Occipital lobe (tissue), 2 donors: ENCODE results near the gene SUSD5. TPM values are rescaled to one million over a fixed set of nuclear protein-coding genes. Genes with fewer than 3 reads are reported as not detected.

Experiments
- DNase-seq: peaks from one replicate; lab custom pipeline; 2025; lab: John Stamatoyannopoulos, UW
- total RNA-seq: library from RNA; depleted of rRNA; stranded (reverse); fragments of >200 nt; gene quantifications from one replicate; pipeline ENCODE4 v1.2.3, GENCODE V29; 2014

The SUSD5 gene
- 3.0 TPM for total RNA-seq

DNA sequence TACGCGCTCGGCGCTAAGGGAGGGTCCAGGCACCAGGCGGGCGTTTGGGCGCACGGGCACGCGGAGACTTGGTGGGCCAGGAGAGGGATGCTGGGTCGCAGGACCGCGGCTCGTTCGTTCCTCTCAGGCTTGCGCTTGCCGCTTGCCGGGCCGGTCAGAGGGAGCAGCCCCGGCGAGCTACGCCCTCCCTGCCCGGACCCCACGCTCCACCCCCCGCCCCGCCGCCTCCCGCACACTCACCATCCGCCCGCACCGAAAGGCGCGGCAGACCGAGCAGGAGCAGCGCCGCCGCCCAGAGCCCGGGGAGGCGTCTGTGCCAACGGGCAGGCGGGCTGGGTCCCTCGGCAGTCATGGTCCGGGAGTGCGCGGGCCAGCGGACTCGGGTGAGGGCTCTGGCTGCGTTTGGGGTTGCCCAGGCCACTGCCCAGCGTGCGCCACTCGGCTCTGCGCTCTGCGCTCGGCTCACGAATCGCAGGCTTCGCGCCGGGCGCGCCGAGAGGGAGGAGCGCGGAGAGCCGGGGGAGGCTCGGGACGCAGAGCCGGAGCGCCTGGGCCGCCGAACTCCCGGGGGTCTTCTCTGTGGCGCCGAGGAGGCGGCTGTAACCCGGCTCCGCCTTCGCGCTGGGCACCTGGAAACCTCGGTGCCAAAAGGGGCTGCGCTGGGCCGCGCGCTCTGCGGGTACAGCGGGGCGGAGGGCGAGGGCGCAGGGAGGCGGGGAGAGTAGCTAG is at the start of gene SUSD5:
Gene SUSD5, minus strand, starts transcription at position 365 of the 729 bp plus-strand sequence. Its CDS starts 13 bp downstream, at position 352.
- peak; percentile 12 for DNase-seq

DNA sequence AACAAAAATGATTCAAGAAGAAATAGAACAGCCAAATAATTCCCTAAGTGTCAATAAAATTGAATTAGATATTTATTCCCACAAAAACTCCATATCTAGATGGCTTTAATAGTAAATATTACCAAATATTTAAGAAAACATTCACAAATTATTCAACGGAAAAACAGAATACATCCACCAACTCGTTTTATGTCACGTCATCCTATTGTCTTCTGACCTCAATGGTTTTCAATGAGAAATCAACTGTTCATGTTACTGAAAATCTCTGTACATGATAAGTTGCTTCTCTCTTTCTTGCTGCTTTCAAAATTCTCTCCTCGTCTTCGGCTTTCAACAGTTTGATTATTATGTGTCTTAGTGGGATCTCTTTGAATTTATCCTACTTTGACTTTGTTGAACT is 41.5 kb upstream of the SUSD5 start:
- DNase-seq: no peak

DNA sequence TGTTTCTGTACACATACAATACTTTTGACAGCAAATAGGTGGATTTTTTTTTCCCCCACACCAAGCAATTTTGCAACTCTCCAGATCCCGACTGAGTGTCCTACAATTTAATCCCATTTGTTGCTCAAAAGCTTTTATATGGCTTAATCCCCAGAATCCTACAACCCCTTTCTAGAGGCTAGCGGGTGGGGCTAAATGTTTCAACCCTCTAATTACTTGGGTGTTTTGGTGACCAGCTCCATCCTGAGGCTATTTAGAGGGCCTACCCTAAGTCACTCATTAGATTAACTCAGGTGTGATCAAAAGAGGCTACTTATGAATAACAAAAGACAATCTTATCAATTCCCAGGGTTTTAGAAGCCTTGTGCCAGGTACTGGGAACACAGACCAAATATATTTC is 37.6 kb upstream of the SUSD5 start:
- no peak for DNase-seq

DNA sequence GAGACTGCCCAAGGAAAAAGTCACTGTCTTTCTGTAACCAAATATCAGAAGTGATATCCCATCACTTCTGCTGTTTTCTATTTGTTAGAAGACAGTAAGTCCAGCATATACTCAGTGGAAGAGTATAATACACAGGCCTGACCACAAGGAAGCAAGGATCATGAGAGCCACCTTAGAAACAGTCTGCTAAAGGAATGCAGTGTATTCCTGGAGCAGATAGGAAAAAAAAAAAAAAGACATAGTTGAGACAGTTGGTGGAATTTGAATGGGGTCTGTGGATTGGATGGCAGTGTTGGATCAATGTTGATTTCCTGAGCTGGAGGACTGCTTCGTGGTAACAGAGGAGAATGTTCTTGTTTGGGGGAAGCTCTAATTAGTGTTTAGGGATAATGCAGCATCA is 32.1 kb upstream of the SUSD5 start:
- DNase-seq: no peak

DNA sequence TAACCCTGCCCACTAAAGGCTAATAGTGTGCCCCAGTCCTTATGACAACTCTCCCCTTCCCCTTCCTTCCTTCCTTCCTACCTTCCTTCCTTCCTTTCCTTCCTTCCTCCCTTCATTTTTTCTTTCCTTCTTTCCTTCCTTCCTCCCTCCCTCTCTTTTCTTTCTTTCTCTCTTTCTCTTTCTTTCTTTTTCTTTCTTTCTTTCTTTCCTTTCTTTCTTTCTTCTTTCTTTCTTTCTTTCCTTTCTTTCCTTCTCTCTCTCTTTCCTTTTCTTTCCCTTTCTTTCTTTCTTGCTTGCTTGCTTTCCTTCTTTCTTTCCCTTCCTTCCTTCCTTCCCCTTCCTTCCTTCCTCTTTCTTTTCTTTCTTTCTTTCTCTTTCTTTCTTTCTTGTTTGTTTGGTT is 28.2 kb upstream of the SUSD5 start:
- no peak for DNase-seq

DNA sequence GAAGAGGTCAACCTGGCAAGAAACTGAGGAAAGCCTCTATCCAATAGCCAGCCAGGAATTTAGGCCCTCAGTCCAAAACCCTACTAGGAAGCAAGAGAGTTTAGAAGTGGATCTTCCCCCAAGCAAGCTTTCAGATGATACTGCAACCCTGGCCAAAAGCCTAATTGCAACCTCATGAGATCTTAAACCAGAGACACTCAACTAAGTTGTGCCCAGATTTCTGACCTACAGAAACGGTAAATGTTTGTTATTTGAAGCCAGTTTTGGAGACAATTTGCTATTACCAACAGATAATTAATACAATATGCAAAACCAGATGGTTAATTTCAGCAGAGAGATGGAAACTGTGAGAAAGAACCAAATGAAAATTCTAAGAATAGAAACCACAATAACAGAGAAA is 21.7 kb upstream of the SUSD5 start:
- DNase-seq: no peak

DNA sequence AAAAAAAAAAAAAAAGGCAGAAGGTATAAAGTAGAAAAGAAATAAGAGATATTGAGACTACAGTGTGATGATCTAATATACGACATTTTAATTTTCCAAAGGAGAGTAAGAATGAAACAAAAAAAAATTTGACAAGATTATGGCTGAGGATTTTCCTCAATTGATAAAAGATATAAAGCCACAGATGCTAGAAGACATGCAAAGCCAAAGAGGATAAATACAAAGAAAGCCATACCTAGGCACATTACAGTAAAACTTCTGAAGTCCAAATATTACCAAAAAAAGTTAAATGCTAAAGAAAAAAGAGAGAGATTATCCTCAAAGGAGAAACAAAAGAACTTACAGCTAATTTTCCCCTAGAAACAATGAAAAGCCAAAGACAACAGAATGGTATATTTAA is 20.3 kb upstream of the SUSD5 start:
- DNase-seq: no peak

DNA sequence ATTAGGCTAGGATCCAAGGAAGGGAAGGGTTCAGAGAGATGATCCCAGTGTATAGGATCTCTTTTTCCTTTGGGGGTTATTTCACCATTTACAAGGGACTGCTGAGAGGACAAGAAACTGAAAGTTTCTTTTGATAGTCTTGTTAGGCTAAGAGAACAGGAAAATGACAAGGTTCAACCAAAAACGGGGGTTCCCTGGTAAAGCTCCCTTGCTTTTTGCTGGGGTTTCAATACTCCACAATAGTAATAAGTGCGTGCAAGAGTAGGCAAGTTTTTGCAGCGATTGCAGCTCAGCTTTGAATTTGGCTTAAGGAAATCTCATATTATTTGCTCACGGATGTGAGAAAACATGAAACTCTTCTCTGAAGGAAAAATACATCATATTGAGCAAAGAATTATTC is 18.8 kb upstream of the SUSD5 start:
- no peak for DNase-seq

DNA sequence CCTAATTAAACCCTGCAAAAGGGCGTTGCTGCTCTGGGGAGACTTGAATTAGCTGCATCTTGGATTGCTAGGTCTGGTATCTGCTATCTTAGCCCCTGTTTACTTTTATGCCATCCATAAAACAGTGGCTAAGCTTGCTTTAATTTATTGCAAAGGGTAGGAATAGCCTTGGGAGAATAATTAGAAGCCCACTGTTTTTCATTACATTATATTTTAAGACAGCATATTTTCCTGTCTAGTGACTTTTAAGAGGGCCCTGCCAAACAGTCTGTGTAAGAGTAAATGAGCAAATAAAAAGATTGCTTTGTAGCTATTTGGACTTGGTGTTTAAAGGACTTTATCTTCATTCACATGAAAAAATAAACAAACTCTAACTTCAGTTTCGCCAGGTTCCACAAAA is 17.4 kb upstream of the SUSD5 start:
- no peak for DNase-seq

DNA sequence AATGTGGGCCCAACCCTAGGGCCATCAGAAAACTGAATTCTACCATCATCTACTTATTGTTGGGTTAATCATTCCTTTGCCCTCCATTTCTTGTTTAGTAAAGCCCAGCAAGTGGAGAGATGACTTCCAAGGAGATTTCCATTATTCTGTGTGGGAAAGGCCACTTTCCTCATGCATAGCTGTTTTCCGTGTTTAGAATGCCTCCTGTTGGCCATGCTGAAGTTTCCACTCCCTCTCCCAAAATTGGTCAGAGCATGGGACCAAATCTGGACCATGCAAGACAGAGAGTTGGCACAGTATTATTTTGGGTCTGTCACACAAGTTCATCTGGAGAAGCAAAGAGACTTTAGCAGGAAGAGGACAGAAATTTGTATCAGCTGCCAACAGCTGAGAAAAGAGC is 15.3 kb upstream of the SUSD5 start:
- no peak for DNase-seq

DNA sequence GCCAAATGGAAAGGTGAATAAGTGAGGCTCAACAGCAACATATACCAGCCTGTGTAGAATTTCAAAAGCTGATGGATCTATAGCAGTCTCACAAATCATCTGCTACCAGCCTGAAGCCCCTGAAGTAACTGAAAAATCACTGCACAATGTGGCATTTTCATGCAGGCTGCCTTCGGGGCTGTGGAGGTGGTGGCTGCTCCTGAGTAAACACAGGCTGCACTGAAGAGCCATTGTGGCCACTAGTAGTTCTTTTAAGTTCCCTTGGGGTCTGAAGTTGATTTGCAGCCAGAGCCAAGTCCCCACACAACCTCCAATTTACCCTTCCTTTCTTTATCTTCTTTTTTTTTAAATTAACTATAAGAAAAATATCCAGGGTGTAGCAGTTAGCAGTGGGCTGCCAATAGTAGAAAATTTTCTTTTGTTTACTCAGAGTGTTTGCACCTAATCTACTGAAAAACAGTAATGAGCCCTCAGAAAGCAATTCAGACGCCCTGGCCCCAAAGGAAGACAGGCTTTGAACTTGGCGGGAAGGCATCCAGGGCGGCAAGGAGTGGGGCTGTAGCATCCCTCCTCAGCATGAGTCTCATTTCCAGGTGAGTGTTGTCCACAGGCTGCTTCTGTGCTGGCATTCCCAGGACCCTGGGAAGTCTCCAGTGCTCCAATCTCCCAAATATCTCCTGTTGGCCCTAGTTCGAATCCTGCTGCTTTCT is 13.3 kb upstream of the SUSD5 start:
- DNase-seq: no peak

DNA sequence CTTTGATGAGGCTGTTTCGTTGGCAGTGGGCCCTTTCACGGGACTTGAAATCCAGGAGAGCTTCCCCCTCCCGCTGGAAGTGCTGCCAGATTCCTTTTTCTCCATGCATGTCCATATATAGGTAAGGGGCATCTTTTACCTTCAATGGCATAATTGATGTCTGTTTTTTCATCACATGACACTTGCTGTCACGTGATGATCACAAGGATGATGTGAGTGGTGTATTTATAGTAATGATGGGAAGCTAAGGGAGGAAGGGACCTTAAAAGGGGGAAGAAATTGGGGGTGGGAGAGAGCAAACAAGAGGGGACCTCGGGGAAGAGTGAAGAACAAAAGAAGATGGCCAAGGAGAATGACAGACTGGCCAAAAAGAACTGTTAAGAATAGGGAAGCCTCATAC is 11.3 kb upstream of the SUSD5 start:
- DNase-seq: no peak

DNA sequence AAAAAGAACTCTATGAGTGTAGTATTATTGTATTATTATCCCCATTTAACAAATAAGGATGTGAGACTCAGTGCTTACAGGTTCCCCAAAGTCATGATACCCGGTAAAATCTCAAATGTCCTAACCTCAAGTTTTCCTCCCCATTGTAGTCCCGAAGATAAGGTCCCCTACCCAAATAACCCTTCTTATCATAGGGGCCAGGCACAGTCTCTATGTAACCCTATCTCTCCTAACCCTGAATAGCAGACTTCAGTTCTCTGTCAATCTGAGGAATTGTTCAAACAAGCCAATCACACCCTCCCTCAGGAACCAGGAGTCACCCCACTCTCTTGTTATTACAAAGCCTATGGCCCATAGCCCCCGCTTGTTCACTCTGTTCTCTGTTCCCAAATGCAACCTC is 10.5 kb upstream of the SUSD5 start:
- DNase-seq: no peak

DNA sequence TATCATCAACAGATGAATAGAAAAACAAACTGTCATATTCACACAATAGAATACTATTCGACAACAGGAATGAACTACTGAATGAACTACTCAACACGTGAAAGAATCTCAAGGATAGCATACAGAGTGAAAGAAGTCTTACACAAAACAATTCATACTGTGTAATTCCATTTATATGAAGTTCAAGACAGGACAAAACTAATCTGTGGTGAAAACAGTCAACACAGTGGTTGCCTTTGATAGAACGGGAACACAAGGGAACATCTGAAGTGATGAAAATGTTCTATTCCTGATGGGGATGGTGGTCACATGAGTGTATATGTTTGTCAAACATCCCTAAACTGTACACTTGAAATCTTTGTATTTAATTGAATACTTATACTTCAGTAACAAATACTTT is 2.6 kb upstream of the SUSD5 start:
- no peak for DNase-seq

DNA sequence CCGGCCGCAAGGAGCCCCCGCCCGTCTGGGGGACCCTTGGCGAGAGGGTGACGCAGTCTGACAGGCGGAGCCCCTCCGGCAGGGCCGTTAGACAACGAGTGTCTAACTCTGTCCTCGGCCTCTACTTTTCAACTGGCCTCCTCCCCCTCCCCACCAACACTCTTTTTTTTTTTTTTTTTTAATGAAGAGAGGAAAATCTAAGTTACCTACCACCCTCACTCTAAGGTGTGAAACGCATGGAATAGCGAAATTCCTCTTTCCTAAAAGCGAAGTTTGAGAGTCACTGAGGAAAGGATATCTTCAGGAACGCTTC is 521 bp upstream of the SUSD5 start:
- DNase-seq: no peak

DNA sequence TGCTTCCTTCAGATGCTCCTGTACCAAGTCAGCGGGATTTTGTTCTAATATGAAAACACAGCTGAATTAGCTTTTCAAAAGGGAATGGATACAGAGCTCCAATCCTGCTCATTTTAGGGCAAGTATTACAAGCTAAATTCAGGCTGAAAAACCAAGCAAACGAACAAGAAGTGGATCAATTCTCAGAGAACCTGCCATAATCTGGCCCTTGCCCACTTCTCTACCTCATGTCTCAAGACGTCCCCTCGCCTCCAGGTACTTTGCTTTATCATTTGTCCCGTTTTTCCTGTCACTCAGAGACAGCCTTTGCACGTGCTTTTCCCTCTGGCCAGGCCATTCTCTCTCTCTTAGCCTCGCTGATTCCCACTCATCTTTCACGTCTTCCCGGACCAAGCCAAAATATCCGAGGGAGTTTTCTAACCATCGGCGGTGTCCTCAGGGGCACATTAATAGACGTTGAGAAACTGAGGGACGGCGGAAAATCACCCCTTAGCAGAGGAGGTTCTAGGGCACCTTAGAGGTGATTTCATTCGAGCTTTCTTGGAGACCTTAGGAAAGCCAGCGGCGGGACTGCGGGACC is 654 bp downstream of the SUSD5 start:
- no peak for DNase-seq

DNA sequence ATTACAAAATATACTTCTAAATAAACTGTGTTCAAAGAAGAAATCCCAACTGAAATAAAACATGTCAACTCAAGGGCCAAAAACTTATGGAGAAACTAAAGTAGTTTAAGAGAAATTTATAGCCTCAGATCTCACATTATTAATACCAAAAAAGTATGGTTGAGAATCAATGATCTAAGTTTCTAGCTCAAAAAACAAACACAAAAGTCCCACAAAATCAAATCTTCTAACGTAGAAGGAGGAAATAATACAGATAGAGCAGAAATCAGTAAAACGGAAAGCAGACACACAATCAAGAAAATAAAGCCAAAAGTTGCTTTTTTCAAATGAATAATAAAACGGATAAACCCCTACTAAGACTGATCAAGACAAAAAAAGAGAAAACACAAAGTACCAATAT is 2.9 kb downstream of the SUSD5 start:
- DNase-seq: no peak

DNA sequence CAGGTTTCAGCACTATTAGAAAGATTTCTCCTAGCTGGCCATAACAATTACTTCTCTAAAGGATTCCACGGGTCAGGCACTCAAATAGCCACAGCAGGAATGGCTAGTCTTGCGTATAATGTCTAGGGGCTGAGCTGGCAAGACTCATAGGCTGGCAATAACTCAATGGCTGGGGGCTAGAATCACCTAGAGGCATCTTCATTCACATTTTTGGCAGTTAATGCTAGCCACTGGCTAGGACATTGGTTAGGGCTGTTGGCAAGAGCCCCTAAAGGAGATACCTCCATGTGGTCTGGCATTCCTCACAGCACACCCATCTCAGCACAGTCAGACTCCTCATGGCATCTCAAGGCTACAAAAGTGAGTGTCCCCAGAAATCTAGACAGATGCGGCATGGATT is 6.2 kb downstream of the SUSD5 start:
- DNase-seq: no peak

DNA sequence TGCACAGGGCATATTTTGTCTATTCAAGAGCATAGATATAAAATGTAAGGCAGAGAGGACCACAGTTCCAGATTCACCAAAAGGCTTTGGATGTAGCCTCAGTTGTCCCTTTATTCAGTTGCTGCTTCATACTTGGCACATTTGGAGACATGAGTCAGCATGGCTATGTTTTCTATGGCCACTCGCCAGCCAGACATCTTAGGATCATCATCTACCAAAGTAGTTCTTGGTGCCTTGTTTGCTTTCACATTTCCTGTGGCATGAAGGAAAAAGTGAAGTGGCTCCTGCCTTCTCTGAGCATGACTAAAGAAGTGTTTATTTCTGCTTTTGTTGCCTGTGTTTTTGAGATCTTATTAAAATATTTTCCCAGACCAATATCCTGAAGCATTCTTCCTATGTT is 7.2 kb downstream of the SUSD5 start:
- no peak for DNase-seq

DNA sequence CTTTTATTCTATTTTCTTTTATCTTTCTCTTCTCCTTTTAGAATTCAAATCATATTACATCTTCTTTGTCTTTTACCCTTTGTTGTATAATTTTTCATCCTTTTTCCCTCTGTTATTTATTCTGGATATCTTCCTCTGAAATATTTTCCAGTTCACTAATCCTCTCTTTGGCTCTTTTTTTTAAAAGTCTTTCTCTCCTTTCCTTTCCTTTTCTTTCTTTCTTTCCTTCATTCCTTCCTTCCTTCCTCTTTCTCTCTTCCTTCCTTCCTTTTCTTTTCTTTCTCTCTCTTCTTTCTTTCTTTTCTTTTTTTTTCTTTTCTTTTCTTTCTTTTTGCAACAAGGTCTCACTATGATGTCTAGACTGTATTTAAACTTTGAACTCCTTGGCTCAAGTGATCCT is 9.3 kb downstream of the SUSD5 start:
- DNase-seq: no peak

DNA sequence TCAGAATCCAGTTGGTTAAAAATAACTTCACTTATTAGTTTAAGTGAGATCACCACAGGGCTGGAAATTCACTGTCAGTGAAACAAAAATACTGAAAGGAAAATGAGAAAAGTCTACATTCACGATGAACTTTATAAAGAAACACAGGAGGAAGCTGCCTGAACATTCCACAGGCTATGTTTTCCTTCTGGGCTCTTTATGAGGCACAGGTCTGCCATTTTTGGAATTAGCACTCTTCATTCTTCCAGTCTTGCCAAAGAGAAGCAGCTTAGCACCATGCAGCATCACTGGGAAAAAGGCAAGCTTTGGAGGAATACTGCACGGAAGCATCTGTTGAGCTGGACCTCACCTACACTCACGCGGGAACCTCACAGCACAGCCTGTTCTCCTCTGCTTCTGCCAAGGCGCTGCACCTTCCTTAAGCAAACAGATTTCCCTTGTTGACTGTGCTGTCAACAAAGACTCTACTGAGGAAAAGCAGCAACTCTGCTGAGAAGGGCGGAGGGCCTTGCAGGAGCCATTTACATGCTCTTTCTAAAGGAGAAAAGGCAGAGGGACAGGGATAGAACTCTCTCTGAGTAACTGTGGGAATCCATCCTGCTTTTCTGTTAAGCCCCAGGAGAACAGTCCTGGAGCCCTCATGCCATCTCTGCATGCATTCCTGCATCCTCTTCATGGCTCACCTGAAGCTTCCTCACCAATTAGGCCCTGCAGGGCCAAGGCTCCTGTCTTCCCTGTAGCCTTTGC is 15.7 kb downstream of the SUSD5 start:
- DNase-seq: peak; percentile 23

DNA sequence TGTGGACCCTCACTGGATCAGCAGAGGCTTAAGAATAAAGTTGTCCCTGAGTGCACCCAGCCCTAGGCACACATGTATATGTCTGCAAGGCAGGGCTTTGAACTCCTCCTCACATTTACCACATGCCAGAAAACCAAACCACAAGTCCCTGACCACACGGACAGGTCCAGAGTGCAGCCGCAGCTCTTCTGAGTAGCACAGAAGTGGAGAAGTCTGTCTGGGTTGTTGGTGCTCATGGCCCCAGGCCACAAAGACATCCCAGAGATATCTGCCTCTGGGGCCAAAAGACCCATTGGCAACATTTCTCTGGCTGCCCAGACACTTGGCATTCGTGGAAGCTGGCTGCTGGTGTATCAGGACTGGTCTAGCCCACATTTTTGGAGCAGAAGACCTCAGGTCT is 17.4 kb downstream of the SUSD5 start:
- no peak for DNase-seq

DNA sequence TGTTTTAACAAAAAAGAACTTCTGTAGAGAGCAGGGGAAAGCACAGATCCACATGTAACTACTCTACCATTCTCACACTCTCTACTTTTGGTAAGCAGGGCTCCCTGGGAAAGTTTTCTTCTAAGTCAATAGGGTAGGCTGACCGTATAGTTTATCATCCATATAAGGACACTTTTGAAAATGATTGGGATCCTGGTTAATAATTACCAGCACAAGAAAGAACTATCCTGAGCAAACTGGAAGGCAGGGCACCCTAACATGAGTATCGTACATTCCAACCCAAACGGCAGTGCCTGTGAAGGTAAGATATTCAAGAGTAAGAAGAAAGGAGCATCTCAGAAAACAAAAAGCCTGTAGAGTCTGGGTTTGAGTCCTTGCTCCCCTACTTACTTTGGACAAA is 22.1 kb downstream of the SUSD5 start:
- no peak for DNase-seq
